T-cell (primary cell): ENCODE measurements around the gene RAB34. TPM values are rescaled to one million over a fixed set of nuclear protein-coding genes. Genes with fewer than 3 reads are reported as not detected.

ENCODE experiments used
- ATAC-seq, 4 experiments: fragments of 200-7000 bp in 3 of 4; fragments of 150-1000 bp in 1 of 4; cut with Tn5 transposase; replicated peaks in 1 of 4; 1 replicate in 3 of 4; 2 replicates in 1 of 4; pipeline ENCODE4 v1.10.0; 2021; ENCODE audit warnings: moderate library complexity in 3 of 4, mild to moderate bottlenecking in 2 of 4, moderate number of reproducible peaks in 1 of 4
- CTCF ChIA-PET, 2 donors: fragments of 300-600 bp; sonication (Branson Sonifier 250); formaldehyde crosslinking; loops; one replicate each; lab custom pipeline; 2022; ENCODE audit warnings: antibody characterized with exemption in 2 of 2; lab: Charles Lee
- POLR2A ChIA-PET, 2 donors: fragments of 300-600 bp; sonication (Branson Sonifier 250); formaldehyde crosslinking; loops; one replicate each; lab custom pipeline; 2022; ENCODE audit warnings: antibody characterized with exemption in 2 of 2; lab: Charles Lee
- DNase-seq, 35 experiments: peaks; one replicate each; pipeline versions ENCODE4 v3.0.0 to v3.0.0-alpha.2; 2013 to 2023
- H3K27ac ChIP-seq: one replicate; pipeline ENCODE4 v1.5.1; 2013; ENCODE audit warnings: low read length
- H3K27me3 ChIP-seq, 2 experiments: replicated peaks in 1 of 2; 1 replicate in 1 of 2; 2 replicates in 1 of 2; pipeline versions ENCODE4 v1.6.1 to v1.7.0; 2013; ENCODE audit warnings: low read length in 1 of 2, mixed read lengths in 1 of 2; ENCODE audit not compliant: control insufficient read depth in 2 of 2, insufficient read depth in 2 of 2; ENCODE audit errors: extremely low read depth in 1 of 2
- H3K36me3 ChIP-seq, 2 donors: 1 replicate in 1 of 2; 2 replicates in 1 of 2; pipeline versions ENCODE4 v1.6.1 to v1.7.0; 2013; ENCODE audit warnings: low read length in 1 of 2; ENCODE audit not compliant: control insufficient read depth in 2 of 2, insufficient read depth in 1 of 2; ENCODE audit errors: extremely low read depth in 1 of 2
- H3K4me1 ChIP-seq, 2 experiments: 1 replicate in 1 of 2; 2 replicates in 1 of 2; pipeline versions ENCODE4 v1.6.1 to v1.7.0; 2013; ENCODE audit warnings: low read length in 2 of 2, mixed read lengths in 1 of 2; ENCODE audit not compliant: insufficient read depth in 2 of 2, control insufficient read depth in 1 of 2; ENCODE audit errors: extremely low read depth in 1 of 2
- H3K4me3 ChIP-seq, 2 donors: 1 replicate in 1 of 2; 2 replicates in 1 of 2; pipeline versions ENCODE4 v1.5.1 to v1.7.0; 2013; ENCODE audit warnings: mild to moderate bottlenecking in 2 of 2, low read length in 1 of 2, moderate library complexity in 1 of 2; ENCODE audit not compliant: control insufficient read depth in 1 of 2; ENCODE audit errors: extremely low read depth in 1 of 2
- H3K9me3 ChIP-seq: 2 replicates; pipeline ENCODE4 v1.7.0; 2013
- H3K27ac Mint-ChIP-seq, 2 donors: one replicate each; pipeline ENCODE4 v1.8.0; 2020 to 2021; ENCODE audit warnings: mild to moderate bottlenecking in 2 of 2, mixed read lengths in 2 of 2
- H3K27me3 Mint-ChIP-seq, 2 donors: one replicate each; pipeline ENCODE4 v1.8.0; 2021 to 2022; ENCODE audit warnings: mixed read lengths in 2 of 2
- H3K36me3 Mint-ChIP-seq: one replicate; pipeline ENCODE4 v1.8.0; 2021; ENCODE audit warnings: mixed read lengths
- H3K4me1 Mint-ChIP-seq, 3 donors: one replicate each; pipeline ENCODE4 v1.8.0; 2020 to 2022; ENCODE audit warnings: mixed read lengths in 3 of 3, mild to moderate bottlenecking in 1 of 3
- H3K4me3 Mint-ChIP-seq, 3 donors: one replicate each; pipeline ENCODE4 v1.8.0; 2020 to 2022; ENCODE audit warnings: mild to moderate bottlenecking in 3 of 3, mixed read lengths in 3 of 3, moderate library complexity in 3 of 3
- H3K9me3 Mint-ChIP-seq, 3 donors: one replicate each; pipeline ENCODE4 v1.8.0; 2020 to 2022; ENCODE audit warnings: mixed read lengths in 3 of 3
- WGBS: methylation state at CpG from one replicate; pipeline ENCODE4 v1.1.5; 2013; ENCODE audit warnings: missing lambda C conversion rate; ENCODE audit not compliant: insufficient coverage; 5-methylcytosine and 5-hydroxymethylcytosine counted together
- total RNA-seq, 35 experiments: library from RNA in 6 of 35; stranded (reverse) in 6 of 35; fragments of 120-200 nt in 1 of 35; gene quantifications; one replicate each; pipeline versions ENCODE4 v1.2.1 to v1.2.4 and lab custom pipeline; 2013 to 2026

RAB34 gene
- total RNA-seq, 5 donors from 2014 or later (not counting 1 experiment from before 2014, with no cell fraction given) = 7.6 to 82.8 (median 11.0) TPM

DNA sequence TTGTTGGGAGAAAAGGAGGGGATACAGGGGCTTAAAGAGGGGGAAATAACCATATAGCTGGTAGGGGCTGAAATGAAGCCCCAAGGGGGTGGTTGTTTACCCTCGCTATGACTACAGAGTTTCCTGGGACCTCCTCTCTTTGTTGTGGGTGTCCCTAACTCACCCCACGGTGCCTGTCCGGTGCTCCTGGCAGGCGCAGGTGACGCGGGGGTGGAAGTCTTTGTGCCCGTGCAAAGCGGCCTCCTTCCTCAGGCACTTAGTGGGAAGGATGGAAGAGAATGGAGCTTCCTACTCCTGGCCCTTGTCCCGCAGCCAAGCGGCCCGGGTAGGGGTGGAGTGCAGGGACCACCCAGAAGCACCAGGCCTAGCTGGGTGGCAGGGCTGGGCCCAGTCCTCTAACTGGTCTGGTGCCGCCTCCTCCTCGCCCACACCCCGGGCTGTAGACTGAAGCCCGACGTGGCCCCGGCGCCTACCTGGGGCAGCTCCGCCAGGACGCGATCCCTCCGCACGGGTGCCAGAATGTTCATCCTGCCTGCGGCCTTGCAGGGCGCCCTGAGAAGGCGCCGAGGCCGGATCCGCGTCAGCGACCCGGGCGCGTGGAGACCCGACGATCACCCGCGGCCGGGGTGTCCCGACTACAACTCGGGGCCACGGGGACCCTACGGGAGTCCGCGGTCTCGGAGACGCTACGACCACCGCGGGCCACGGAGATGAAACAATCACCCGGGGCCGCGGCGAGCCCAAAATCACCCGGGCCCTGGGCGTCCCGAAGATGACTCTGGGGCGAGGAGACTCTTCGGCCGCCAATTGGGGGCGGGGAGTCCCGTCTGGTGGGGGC, 709 bp downstream of the RAB34 start:
- CTCF ChIA-PET = no interaction called here

DNA sequence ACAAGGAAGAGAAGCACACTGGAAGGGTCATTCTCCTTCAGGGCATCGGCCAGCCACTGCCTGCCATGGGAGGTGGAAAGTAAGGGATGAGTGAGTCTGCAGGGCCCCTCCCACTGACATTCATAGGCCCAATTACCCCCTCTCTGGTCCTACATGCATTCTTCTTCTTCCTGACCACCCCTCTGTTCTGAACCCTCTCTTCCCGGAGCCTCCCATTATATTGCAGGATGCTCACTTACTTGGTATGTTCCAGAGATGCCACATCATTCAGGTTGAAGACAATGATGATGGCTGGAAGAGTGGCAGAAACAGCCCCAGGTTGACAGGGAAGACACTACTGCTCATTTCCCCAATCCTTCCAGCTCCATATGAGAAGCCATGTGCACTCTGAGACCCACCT, 2.5 kb downstream of the RAB34 start:
- CTCF ChIA-PET = no interaction called here
- Histone ChIP-seq H3K36me3 (no peaks in the 10 kb centered on the region), H3K27ac (no peak overlapping the region), H3K4me3 (no peak overlapping the region), H3K9me3 (no peaks in the 10 kb centered on the region), H3K4me1 (peaks cover 3 to 52% of the 10 kb centered on the region in 2 experiments), H3K27me3 (peaks cover 0 to 42% of the 10 kb centered on the region in 2 experiments)
- H3K4me3 Mint-ChIP-seq = no peak overlapping the region
- peaks cover 6 to 29% of the 10 kb centered on the region in 2 donors for H3K27me3 Mint-ChIP-seq
- no peak for ATAC-seq
- WGBS = no CpG with 5 or more reads among the region's 2 CpGs
- peaks cover 29 to 40% (median 33%) of the 10 kb centered on the region in 3 donors for H3K4me1 Mint-ChIP-seq
- H3K36me3 Mint-ChIP-seq = peaks cover 6% of the 10 kb centered on the region
- no peak overlapping the region for H3K27ac Mint-ChIP-seq
- POLR2A ChIA-PET = no interaction called here
- no peaks in the 10 kb centered on the region for H3K9me3 Mint-ChIP-seq
- no peak for DNase-seq

More for the DNA sequence above, 709 bp downstream of the RAB34 start:
- ATAC-seq = no peak
- H3K27me3 Mint-ChIP-seq = peaks cover 6 to 29% of the 10 kb centered on the region in 2 donors
- Histone ChIP-seq H3K27ac (no peak overlapping the region), H3K36me3 (peaks cover 0 to 12% of the 10 kb centered on the region in 2 donors), H3K9me3 (no peaks in the 10 kb centered on the region), H3K4me1 (peaks cover 17 to 57% of the 10 kb centered on the region in 2 experiments), H3K4me3 (no peak overlapping the region), H3K27me3 (peaks cover 0 to 42% of the 10 kb centered on the region in 2 experiments)
- WGBS = 39% methylated on average over 53 of the region's 63 CpGs
- H3K36me3 Mint-ChIP-seq = peaks cover 17% of the 10 kb centered on the region
- peak overlapping the region; percentile 45 to 98 (median 59) for H3K4me3 Mint-ChIP-seq
- peak in 1 of 35 experiments; percentile 15 for DNase-seq
- H3K27ac Mint-ChIP-seq = no peak overlapping the region
- H3K9me3 Mint-ChIP-seq = no peaks in the 10 kb centered on the region
- H3K4me1 Mint-ChIP-seq = peaks cover 41 to 45% (median 43%) of the 10 kb centered on the region in 3 donors
- POLR2A ChIA-PET = interaction anchor here in 1 of 2 donors (1.0 kb wide), 1 partner anchor 55 kb away, joined by 4 read pairs; the partner anchor contains the start of genes SDF2 and SUPT6H

DNA sequence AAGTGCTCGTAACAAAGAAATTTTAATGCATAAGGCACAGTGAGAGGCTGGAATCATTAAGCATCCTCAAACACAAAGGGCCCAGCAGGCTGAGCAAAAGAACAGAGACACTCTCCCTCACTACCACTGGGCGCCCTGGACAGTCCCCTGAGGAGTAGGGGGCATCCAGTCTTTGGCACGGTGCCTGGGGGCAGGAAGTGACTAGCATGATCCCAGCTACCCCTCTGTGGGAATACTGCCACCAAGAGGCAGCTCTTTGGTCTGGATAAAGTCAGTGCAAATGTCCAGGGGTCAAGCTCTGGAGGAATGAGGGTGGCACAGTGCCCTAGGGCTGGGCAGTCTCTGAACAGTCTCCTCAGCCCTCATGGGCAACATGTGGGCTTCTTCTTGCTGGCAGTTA, 3.4 kb downstream of the RAB34 start:
- H3K4me3 Mint-ChIP-seq = no peak overlapping the region

DNA sequence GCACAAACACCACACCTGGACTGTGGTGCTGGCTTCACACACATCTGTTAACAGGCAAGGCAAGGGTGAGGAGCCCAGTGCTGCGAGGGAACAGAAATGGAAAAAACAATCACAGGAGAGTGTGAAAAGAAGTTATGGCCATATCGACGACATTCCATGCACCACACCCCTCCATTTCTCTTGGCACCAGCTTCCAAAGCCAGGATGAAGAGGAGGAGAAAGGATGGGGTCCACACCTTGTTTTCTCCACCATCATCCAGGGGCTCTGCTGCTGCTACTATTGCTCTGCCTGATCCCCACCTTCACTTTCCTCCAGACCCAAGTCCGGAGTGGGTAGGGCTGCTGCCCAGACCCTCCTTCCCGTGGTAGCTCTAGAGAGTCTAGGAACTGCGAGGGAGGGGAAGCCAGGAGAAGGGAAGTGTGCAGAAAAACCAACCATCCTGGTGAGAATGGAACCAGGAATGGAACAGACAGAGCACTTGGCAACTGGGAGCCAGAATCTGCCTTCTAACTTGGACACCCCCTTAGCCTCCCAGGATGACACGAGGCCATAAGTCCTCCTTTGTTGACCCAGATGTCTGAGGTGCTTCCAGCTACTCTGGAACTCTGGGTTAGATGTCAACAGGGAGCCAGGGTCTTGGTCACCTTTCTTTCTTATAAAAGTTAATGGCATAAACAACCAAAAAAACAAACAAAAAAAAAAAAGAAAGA, 4.8 kb downstream of the RAB34 start:
- Histone ChIP-seq H3K4me3 (no peak overlapping the region), H3K4me1 (peaks cover 0 to 36% of the 10 kb centered on the region in 2 experiments), H3K36me3 (no peaks in the 10 kb centered on the region), H3K27me3 (peaks cover 0 to 36% of the 10 kb centered on the region in 2 experiments), H3K9me3 (no peaks in the 10 kb centered on the region), H3K27ac (no peak overlapping the region)
- no peaks in the 10 kb centered on the region for H3K36me3 Mint-ChIP-seq
- 94% methylated on average over 3 of the region's 7 CpGs for WGBS
- peak overlapping the region; percentile 82 to 92 (median 84) for H3K4me3 Mint-ChIP-seq
- ChIA-PET CTCF (interaction anchor here in 1 of 2 donors (0.6 kb wide), 1 partner anchor 56 kb away, joined by 5 read pairs; no protein-coding TSS in a partner anchor), POLR2A (interaction anchor here in 1 of 2 donors (0.6 kb wide), 1 partner anchor 304 kb away, joined by 4 read pairs; no protein-coding TSS in a partner anchor)
- peak overlapping the region; percentile 70 to 90 for H3K27ac Mint-ChIP-seq
- peaks cover 6 to 18% of the 10 kb centered on the region in 2 donors for H3K27me3 Mint-ChIP-seq
- no peak for ATAC-seq
- H3K4me1 Mint-ChIP-seq = peaks cover 10 to 20% (median 15%) of the 10 kb centered on the region in 3 donors
- no peak for DNase-seq
- H3K9me3 Mint-ChIP-seq = no peaks in the 10 kb centered on the region

More for the DNA sequence above, 3.4 kb downstream of the RAB34 start:
- 75% methylated on average over 2 of the region's 3 CpGs for WGBS
- ATAC-seq (no peak), DNase-seq (no peak)
- Histone ChIP-seq H3K4me3 (no peak overlapping the region), H3K36me3 (no peaks in the 10 kb centered on the region), H3K27me3 (peaks cover 0 to 42% of the 10 kb centered on the region in 2 experiments), H3K27ac (no peak overlapping the region), H3K9me3 (no peaks in the 10 kb centered on the region), H3K4me1 (peaks cover 2 to 49% of the 10 kb centered on the region in 2 experiments)
- Mint-ChIP-seq H3K9me3 (no peaks in the 10 kb centered on the region), H3K36me3 (no peaks in the 10 kb centered on the region), H3K27ac (no peak overlapping the region), H3K27me3 (peaks cover 6 to 27% of the 10 kb centered on the region in 2 donors), H3K4me1 (peaks cover 22 to 31% (median 25%) of the 10 kb centered on the region in 3 donors)
- ChIA-PET CTCF (no interaction called here), POLR2A (no interaction called here)

DNA sequence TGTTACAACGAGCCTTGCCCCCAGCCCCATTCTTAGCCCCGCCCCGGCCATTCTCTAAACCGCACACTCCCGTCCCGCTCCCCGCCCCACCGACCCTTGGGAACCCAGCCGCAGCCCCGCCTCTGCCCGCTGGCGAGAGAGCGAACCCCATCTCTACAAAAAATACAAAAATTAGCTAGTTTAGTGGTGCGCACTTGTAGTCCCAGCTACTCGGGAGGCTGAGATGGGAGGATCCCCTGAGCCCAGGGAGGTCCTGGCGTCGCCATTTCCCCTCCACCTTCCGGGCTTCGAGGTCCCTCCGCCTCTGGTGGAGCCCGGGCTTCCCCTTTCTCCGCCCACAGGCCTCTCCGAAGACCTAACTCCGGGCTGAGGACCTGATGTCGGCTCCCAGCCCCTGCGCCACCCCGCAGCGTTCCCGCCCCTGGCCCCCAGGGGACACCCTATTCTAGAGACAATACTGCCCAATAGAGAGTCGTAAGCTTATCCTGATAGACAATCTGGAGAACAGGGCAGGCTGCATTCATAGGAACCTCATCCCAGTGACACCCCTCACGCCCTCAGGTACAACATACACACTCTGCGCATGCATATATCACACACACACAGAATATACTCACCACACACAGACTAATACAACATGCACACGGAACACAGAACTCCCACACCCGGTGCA, 5.5 kb downstream of the RAB34 start:
- Mint-ChIP-seq H3K36me3 (no peaks in the 10 kb centered on the region), H3K27ac (peak overlapping the region; percentile 83 to 90), H3K9me3 (no peaks in the 10 kb centered on the region), H3K27me3 (peaks cover 6 to 17% of the 10 kb centered on the region in 2 donors), H3K4me1 (peaks cover 9 to 19% (median 15%) of the 10 kb centered on the region in 3 donors), H3K4me3 (peak overlapping the region; percentile 82 to 92 (median 84))
- Histone ChIP-seq H3K27me3 (peaks cover 0 to 29% of the 10 kb centered on the region in 2 experiments), H3K27ac (peak overlapping the region; percentile 76), H3K4me3 (peak overlapping the region; percentile 64 to 69), H3K4me1 (peaks cover 0 to 32% of the 10 kb centered on the region in 2 experiments), H3K36me3 (no peaks in the 10 kb centered on the region), H3K9me3 (no peaks in the 10 kb centered on the region)
- peak; percentile 17 to 38 (median 30) for ATAC-seq
- POLR2A ChIA-PET = interaction anchor here (0.6 to 2.5 kb wide), 6 partner anchors 7 to 304 kb away, joined by 3 to 26 read pairs (median 4); partner anchors contain the start of gene RPL23A (in 1 of the 2)
- DNase-seq = peak; percentile 29 to 77 (median 49)
- CTCF ChIA-PET = interaction anchor here (0.6 to 1.8 kb wide), 2 partner anchors 57 to 66 kb away, joined by 5 read pairs; no protein-coding TSS in a partner anchor
- 15% methylated on average over 18 of the region's 34 CpGs for WGBS
